Activated B cell treated with CpG ODN at 0.5 μM for 24 hours (primary cell): Measurements from ENCODE around the gene SAMD8. TPM values are rescaled to one million over a fixed set of nuclear protein-coding genes. Genes with fewer than 3 reads are reported as not detected.

ENCODE experiments used
- ATAC-seq: fragments of 200-7000 bp; cut with Tn5 transposase; one replicate; pipeline ENCODE4 v1.10.0; 2021; ENCODE audit warnings: low read depth, mild to moderate bottlenecking, moderate library complexity
- CTCF ChIA-PET: fragments of 350-600 bp; sonication (Branson Sonifier 250); formaldehyde crosslinking; loops from one replicate; lab custom pipeline; 2021; ENCODE audit warnings: antibody characterized with exemption; lab: Charles Lee
- POLR2A ChIA-PET: fragments of 350-600 bp; sonication (Branson Sonifier 250); formaldehyde crosslinking; loops from one replicate; lab custom pipeline; 2021; ENCODE audit warnings: antibody characterized with exemption; lab: Charles Lee
- DNase-seq: peaks from one replicate; pipeline ENCODE4 v3.0.0; 2022
- H3K27ac Mint-ChIP-seq: one replicate; pipeline ENCODE4 v1.8.0; 2020; ENCODE audit warnings: mixed read lengths
- H3K27me3 Mint-ChIP-seq: one replicate; pipeline ENCODE4 v1.8.0; 2021; ENCODE audit warnings: mixed read lengths
- H3K36me3 Mint-ChIP-seq: one replicate; pipeline ENCODE4 v1.8.0; 2021; ENCODE audit warnings: low read depth, mixed read lengths
- H3K4me1 Mint-ChIP-seq: one replicate; pipeline ENCODE4 v1.8.0; 2021; ENCODE audit warnings: mixed read lengths
- H3K4me3 Mint-ChIP-seq: one replicate; pipeline ENCODE4 v1.8.0; 2020; ENCODE audit warnings: mild to moderate bottlenecking, mixed read lengths
- H3K9me3 Mint-ChIP-seq: one replicate; pipeline ENCODE4 v1.8.0; 2020; ENCODE audit warnings: mixed read lengths
- CTCF ChIP-seq: fragments of 200-600 bp; IDR thresholded peaks from one replicate; pipeline ENCODE4 v1.8.0; 2022; ENCODE audit warnings: antibody characterized with exemption, mild to moderate bottlenecking
- intact Hi-C: fragments of 100-400 bp; cut with micrococcal nuclease; formaldehyde crosslinking; loops from one replicate; pipeline ENCODE4 v1.15.1; 2024
- total RNA-seq: library from RNA; stranded (reverse); gene quantifications from 2 replicates; pipeline ENCODE4 v1.2.3, GENCODE V29; 2022

SAMD8 gene
- total RNA-seq, 1 donor from 2014 or later, result 29.1 TPM

GRCh38 chr10:75143353-75143752, 31.9 kb downstream of the SAMD8 start:
- POLR2A ChIA-PET, result interaction anchor here (0.9 kb wide), 1 partner anchor 67 kb away, joined by 6 read pairs; no protein-coding TSS in a partner anchor
- intact Hi-C loops, result no loop called here
- H3K4me1 Mint-ChIP-seq, result peaks cover 40% of the 10 kb centered on the region
- CTCF ChIA-PET, result no interaction called here
- no peak for TF ChIP-seq CTCF
- DNase-seq (no peak), ATAC-seq (no peak)
- H3K4me3 Mint-ChIP-seq, result no peak overlapping the region
- no peak overlapping the region for H3K27ac Mint-ChIP-seq
- no peaks in the 10 kb centered on the region for H3K27me3 Mint-ChIP-seq
- no peaks in the 10 kb centered on the region for H3K9me3 Mint-ChIP-seq
- H3K36me3 Mint-ChIP-seq, result peaks cover 10% of the 10 kb centered on the region

GRCh38 chr10:75145590-75145989, 34.1 kb downstream of the SAMD8 start:
- ChIA-PET CTCF (no interaction called here), POLR2A (no interaction called here)
- no peak overlapping the region for H3K27ac Mint-ChIP-seq
- no peak for DNase-seq
- H3K27me3 Mint-ChIP-seq, result no peaks in the 10 kb centered on the region
- TF ChIP-seq CTCF, result no peak
- H3K4me3 Mint-ChIP-seq, result no peak overlapping the region
- intact Hi-C loops, result no loop called here
- H3K4me1 Mint-ChIP-seq, result peaks cover 37% of the 10 kb centered on the region
- no peak for ATAC-seq
- peaks cover 11% of the 10 kb centered on the region for H3K36me3 Mint-ChIP-seq
- no peaks in the 10 kb centered on the region for H3K9me3 Mint-ChIP-seq

GRCh38 chr10:75146780-75147179, 35.3 kb downstream of the SAMD8 start:
- H3K9me3 Mint-ChIP-seq, result no peaks in the 10 kb centered on the region
- H3K4me1 Mint-ChIP-seq, result peaks cover 35% of the 10 kb centered on the region
- DNase-seq (no peak), ATAC-seq (no peak)
- H3K27me3 Mint-ChIP-seq, result no peaks in the 10 kb centered on the region
- intact Hi-C loops, result no loop called here
- H3K36me3 Mint-ChIP-seq, result peaks cover 19% of the 10 kb centered on the region
- ChIA-PET CTCF (no interaction called here), POLR2A (no interaction called here)
- H3K4me3 Mint-ChIP-seq, result no peak overlapping the region
- TF ChIP-seq CTCF, result no peak
- no peak overlapping the region for H3K27ac Mint-ChIP-seq

GRCh38 chr10:75150656-75151055, 39.2 kb downstream of the SAMD8 start:
- Mint-ChIP-seq H3K27me3 (no peaks in the 10 kb centered on the region), H3K27ac (no peak overlapping the region), H3K4me1 (peaks cover 11% of the 10 kb centered on the region), H3K4me3 (no peak overlapping the region), H3K9me3 (no peaks in the 10 kb centered on the region), H3K36me3 (peaks cover 39% of the 10 kb centered on the region)
- ChIA-PET POLR2A (no interaction called here), CTCF (no interaction called here)
- ATAC-seq (no peak), DNase-seq (no peak)
- intact Hi-C loops, result no loop called here
- no peak for TF ChIP-seq CTCF

- intact Hi-C loops, result no loop called here
- CTCF ChIA-PET, result no interaction called here
- POLR2A ChIA-PET, result interaction anchor here (0.6 kb wide), 1 partner anchor 993 kb away, joined by 4 read pairs; no protein-coding TSS in a partner anchor
Measured at GRCh38 chr10:75159519-75159918, 48.1 kb downstream of the SAMD8 start.

More at GRCh38 chr10:75159519-75159918, 48.1 kb downstream of the SAMD8 start:
- ATAC-seq (no peak), DNase-seq (no peak)
- no peak for TF ChIP-seq CTCF
- Mint-ChIP-seq H3K27me3 (no peaks in the 10 kb centered on the region), H3K27ac (no peak overlapping the region), H3K36me3 (peaks cover 30% of the 10 kb centered on the region), H3K4me1 (peaks cover 23% of the 10 kb centered on the region), H3K9me3 (no peaks in the 10 kb centered on the region), H3K4me3 (no peak overlapping the region)
